NCI-H1105 (cell line): ENCODE measurements around the gene EFL1.

Experiments used
- DNase-seq: peaks from one replicate; lab custom pipeline; 2025; lab: John Stamatoyannopoulos, UW

EFL1 gene

GRCh38 chr15:82122746-82123400 lies 139.7 kb downstream of the EFL1 start:
- DNase-seq, result no peak

- no peak for DNase-seq
Observed at GRCh38 chr15:82118040-82118439, 144.5 kb downstream of the EFL1 start.

GRCh38 chr15:82117296-82117695 lies 145.2 kb downstream of the EFL1 start:
- no peak for DNase-seq

- no peak for DNase-seq
Observed at GRCh38 chr15:82114660-82115059, 147.9 kb downstream of the EFL1 start.

- no peak for DNase-seq
Observed at GRCh38 chr15:82113106-82113715, 149.3 kb downstream of the EFL1 start.

- no peak for DNase-seq
Observed at GRCh38 chr15:82111918-82112317, 150.6 kb downstream of the EFL1 start.

GRCh38 chr15:82110144-82110543 lies 152.4 kb downstream of the EFL1 start:
- DNase-seq, result no peak

- DNase-seq, result no peak
Observed at GRCh38 chr15:82108489-82109078, 153.9 kb downstream of the EFL1 start.

GRCh38 chr15:82106679-82107078 lies 155.9 kb downstream of the EFL1 start:
- DNase-seq, result no peak

- DNase-seq, result peak; percentile 27
Observed at GRCh38 chr15:82105451-82106215, 156.9 kb downstream of the EFL1 start.

- no peak for DNase-seq
Observed at GRCh38 chr15:82103468-82103867, 159.1 kb downstream of the EFL1 start.

GRCh38 chr15:82100111-82100929 lies 162.2 kb downstream of the EFL1 start:
- DNase-seq, result no peak

- no peak for DNase-seq
Observed at GRCh38 chr15:82098674-82099073, 163.9 kb downstream of the EFL1 start.

GRCh38 chr15:82095803-82096202 lies 166.7 kb downstream of the EFL1 start:
- no peak for DNase-seq

- DNase-seq, result no peak
Observed at GRCh38 chr15:82093774-82094211, 168.7 kb downstream of the EFL1 start.

- no peak for DNase-seq
Observed at GRCh38 chr15:82093325-82093724, 169.2 kb downstream of the EFL1 start.

GRCh38 chr15:82091636-82092140 lies 170.8 kb downstream of the EFL1 start:
- no peak for DNase-seq

GRCh38 chr15:82086243-82086995 lies 176.1 kb downstream of the EFL1 start:
- no peak for DNase-seq

- DNase-seq, result no peak
Observed at GRCh38 chr15:82081914-82082762, 180.4 kb downstream of the EFL1 start.

GRCh38 chr15:82080774-82081173 lies 181.8 kb downstream of the EFL1 start:
- DNase-seq, result no peak
